ENCODE measurements around the gene DOC2B.
"Not testable (repeated sequence)": the region's sequence is repeated elsewhere in the genome, so short reads cannot be mapped to it uniquely, and the experiment has no call there.

The DOC2B gene

GRCh38 chr17:171871-172270, 9.6 kb downstream of the DOC2B start:
- DNase-seq (ENCODE audit: low spot score), result no peak
- POLR2A ChIA-PET (ENCODE audit: low non-redundant PET), result no interaction called here
- no peak overlapping the region for H3K27ac ChIP-seq
- CTCF ChIA-PET, result no interaction called here
- TF ChIP-seq, protein P1, sequence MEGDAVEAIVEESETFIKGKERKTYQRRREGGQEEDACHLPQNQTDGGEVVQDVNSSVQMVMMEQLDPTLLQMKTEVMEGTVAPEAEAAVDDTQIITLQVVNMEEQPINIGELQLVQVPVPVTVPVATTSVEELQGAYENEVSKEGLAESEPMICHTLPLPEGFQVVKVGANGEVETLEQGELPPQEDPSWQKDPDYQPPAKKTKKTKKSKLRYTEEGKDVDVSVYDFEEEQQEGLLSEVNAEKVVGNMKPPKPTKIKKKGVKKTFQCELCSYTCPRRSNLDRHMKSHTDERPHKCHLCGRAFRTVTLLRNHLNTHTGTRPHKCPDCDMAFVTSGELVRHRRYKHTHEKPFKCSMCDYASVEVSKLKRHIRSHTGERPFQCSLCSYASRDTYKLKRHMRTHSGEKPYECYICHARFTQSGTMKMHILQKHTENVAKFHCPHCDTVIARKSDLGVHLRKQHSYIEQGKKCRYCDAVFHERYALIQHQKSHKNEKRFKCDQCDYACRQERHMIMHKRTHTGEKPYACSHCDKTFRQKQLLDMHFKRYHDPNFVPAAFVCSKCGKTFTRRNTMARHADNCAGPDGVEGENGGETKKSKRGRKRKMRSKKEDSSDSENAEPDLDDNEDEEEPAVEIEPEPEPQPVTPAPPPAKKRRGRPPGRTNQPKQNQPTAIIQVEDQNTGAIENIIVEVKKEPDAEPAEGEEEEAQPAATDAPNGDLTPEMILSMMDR (conservative IDR thresholded peaks at IDR 0.05; ENCODE audit: low read depth), result no peak

- no peak for DNase-seq (ENCODE audit: low spot score)
- CTCF ChIA-PET, result no interaction called here
- no peak overlapping the region for H3K27ac ChIP-seq
- POLR2A ChIA-PET (ENCODE audit: low non-redundant PET), result no interaction called here
- TF ChIP-seq, protein P1 (conservative IDR thresholded peaks at IDR 0.05; ENCODE audit: low read depth), result no peak
Measured at GRCh38 chr17:170130-170670, 11.2 kb downstream of the DOC2B start.

DNA sequence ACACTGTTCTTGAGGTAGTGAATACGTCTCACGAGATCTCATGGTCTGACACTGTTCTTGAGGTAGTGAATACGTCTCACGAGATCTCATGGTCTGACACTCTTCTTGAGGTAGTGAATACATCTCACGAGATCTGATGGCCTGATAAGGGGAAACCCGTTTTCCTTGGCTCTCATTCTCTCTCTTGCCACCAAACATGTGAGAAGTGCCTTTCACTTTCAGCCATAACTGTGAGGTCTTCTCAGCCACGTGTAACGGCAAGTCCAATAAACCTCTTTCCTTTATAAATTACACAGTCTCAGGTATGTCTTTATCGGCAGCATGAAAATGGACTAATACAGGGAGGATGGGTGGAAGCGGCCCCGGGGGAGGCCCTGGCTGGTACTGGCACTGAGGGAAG, 12.8 kb downstream of the DOC2B start:
- H3K27ac ChIP-seq; DNase-seq (ENCODE audit: low spot score); CTCF ChIA-PET; POLR2A ChIA-PET (ENCODE audit: low non-redundant PET): not testable (repeated sequence)

DNA sequence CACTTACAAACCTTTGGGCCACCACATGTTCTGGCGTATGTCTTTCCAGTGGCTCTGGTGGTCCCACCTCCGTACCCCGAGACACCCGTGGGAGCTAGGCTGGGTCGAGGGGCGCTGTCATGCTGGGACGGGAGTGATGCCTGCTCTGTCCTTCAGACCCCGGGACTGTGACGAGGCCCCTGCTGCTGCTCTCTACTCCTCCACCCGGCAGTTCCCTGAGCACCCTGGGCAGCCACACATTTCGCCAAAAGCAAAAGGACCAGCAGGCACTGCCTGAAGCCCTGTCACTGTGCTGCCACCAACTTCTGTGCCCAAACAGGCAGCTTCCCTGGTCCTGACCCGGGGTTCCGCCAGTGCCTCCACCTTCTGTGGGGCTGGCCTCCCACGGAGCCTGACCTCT, 15.5 kb downstream of the DOC2B start:
- no peak for DNase-seq (ENCODE audit: low spot score)
- ChIA-PET CTCF (no interaction called here), POLR2A (ENCODE audit: low non-redundant PET) (no interaction called here)
- no peak overlapping the region for H3K27ac ChIP-seq
- TF ChIP-seq, protein P1 (conservative IDR thresholded peaks at IDR 0.05; ENCODE audit: low read depth), result no peak

- ChIA-PET POLR2A (ENCODE audit: low non-redundant PET) (no interaction called here), CTCF (interaction anchor here (0.6 to 1.1 kb wide), 4 partner anchors 12 to 403 kb away, joined by 3 to 6 read pairs (median 4); no protein-coding TSS in a partner anchor)
- TF ChIP-seq, protein P1 (conservative IDR thresholded peaks at IDR 0.05; ENCODE audit: low read depth), result peak; percentile 36; the same call in 1 of the 2 replicates
- DNase-seq (ENCODE audit: low spot score), result peak; percentile 33
- no peak overlapping the region for H3K27ac ChIP-seq
Measured at GRCh38 chr17:164303-165235, 16.9 kb downstream of the DOC2B start.

DNA sequence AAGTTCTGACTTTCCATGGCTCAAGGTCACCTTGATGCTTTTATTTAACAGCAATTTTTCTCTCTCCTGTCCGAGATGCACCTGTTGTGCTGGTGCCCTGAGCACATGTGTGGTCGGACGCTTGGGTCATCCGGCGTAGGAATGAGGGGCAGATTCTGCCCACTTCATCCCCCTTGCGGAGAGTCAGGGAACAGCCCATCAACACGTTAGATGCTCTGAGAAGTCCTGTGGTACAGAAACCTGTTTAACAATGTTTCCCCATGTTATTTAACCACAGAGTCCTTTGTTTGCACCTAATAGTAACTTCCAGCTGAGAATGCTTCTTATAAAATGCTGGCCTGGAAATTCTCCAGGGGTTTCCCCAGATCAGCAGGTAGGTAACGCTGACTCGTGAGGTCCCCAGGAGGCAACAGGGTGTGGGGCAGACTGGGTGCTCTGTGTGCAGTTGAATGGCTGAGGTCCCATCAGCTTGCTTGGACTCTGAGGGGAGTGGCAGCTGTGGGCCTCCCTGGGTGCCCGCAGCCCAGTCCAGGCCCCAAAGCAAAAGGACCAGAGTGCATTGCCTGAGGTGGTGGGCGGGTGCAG, 17.8 kb downstream of the DOC2B start:
- TF ChIP-seq, protein P1 (conservative IDR thresholded peaks at IDR 0.05; ENCODE audit: low read depth), result peak; percentile 47; the same call in 1 of the 2 replicates
- no peak overlapping the region for H3K27ac ChIP-seq
- ChIA-PET POLR2A (ENCODE audit: low non-redundant PET) (no interaction called here), CTCF (interaction anchor here (0.7 to 0.8 kb wide), 2 partner anchors 13 to 222 kb away, joined by 3 to 5 read pairs; no protein-coding TSS in a partner anchor)
- DNase-seq (ENCODE audit: low spot score), result peak; percentile 28
